HG02938 (cell line): ENCODE data around the gene ENTPD2.

ENCODE experiments used
- ATAC-seq: cut with Tn5 transposase; IDR thresholded peaks from one replicate; pipeline ENCODE4 v1.9.1; 2021; ENCODE audit warnings: mild to moderate bottlenecking, moderate library complexity; ENCODE audit not compliant: unreplicated experiment

Gene ENTPD2

DNA sequence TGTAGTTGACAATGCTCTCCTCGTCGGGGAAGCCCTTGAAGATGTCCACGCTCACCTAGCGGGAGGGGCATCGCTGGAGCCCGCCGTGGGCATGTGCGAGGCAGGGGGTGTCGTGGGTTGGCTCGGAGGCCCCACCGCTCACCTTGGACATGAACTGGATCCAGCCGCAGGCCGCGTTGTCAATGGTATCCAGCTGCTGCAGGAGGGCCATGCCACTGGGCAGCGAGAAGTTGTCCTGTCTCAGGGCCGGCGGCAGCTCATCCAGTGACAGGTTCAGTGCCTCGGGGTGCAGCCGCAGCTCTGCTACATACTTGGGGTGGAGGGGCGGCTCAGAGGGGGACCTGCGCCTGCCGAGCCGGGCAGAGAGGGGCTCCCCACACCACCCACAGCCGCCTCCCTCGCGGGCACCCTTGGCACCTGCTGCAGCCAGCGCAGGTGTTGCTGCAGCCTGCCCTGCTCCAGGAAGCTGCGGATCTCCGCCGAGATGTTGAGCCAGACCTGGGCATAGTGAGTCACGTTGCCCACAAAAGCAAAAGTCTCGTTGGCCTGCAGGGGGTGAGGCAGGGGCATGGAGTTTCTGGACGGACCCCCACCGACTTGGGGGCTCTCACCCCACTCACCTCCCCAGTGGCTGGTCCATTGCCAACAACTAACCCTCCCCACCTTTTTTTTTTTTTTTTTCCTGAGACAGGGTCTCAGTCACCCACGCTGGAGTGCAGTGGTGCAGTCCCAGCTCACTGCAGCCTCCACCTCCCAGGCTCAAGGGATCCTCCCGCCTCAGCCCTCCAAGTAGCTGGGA lies 34.9 kb downstream of the ENTPD2 start:
- ATAC-seq: no peak

GRCh38 chr9:137017791-137018497 lies 35.9 kb downstream of the ENTPD2 start:
- ATAC-seq: no peak

DNA sequence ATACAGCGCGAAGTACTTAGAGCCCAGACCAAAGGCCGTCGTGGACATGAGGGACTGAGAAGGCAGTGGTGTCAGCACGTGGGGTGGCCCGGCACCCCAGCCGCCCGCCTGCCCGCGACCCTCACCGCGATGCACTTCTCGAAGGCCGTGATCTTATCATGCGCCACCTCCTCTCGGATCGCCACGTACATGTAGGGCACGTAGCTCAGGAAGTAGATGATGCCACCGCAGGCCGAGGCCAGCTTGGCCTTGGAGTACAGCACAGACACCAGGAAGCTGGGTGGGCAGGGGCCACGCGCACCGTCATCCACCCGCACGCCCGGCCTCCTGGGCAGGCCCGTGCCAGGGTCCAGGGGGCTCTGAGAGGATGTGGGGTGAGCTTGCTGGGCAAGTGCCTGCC lies 36.8 kb downstream of the ENTPD2 start:
- no peak for ATAC-seq

DNA sequence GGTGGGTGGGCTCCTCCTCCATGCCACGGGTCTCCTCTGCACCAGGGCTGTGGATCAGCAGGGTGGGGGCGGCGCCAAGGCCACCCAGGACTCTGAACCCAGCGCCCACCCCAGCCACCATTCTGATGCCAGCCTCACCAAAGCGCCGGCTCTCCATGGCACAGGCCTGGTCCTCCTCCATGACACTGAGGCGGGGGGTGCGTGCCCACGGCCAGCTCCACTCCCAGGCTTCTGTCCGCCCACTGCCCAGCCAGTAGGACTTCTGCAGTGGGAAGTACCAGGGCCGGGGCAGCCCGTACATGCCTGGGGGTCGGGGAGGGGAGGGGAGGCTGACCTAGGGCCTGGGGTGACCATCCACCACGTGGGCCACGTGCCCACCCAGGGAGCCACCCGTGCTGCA lies 37.4 kb downstream of the ENTPD2 start:
- no peak for ATAC-seq

- ATAC-seq: no peak
Observed at GRCh38 chr9:137015976-137016375, 37.9 kb downstream of the ENTPD2 start.

DNA sequence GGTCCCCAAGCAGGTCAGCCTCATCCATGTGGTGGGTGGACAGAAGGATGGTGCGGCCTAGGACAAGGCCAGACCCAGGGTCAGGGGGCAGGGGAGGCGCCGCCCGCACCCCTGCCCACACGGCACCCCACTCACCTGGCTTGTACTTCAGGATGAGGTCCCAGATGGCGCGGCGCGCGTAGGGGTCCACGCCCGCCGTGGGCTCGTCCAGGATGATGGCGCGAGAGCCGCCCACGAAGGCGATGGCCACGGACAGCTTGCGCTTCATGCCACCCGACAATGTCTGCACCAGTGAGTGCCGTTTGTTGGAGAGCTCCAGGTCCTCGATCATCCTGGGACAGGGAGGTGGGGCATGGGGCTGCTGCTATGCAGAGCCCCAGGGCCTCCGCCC lies 38.3 kb downstream of the ENTPD2 start:
- ATAC-seq: no peak

DNA sequence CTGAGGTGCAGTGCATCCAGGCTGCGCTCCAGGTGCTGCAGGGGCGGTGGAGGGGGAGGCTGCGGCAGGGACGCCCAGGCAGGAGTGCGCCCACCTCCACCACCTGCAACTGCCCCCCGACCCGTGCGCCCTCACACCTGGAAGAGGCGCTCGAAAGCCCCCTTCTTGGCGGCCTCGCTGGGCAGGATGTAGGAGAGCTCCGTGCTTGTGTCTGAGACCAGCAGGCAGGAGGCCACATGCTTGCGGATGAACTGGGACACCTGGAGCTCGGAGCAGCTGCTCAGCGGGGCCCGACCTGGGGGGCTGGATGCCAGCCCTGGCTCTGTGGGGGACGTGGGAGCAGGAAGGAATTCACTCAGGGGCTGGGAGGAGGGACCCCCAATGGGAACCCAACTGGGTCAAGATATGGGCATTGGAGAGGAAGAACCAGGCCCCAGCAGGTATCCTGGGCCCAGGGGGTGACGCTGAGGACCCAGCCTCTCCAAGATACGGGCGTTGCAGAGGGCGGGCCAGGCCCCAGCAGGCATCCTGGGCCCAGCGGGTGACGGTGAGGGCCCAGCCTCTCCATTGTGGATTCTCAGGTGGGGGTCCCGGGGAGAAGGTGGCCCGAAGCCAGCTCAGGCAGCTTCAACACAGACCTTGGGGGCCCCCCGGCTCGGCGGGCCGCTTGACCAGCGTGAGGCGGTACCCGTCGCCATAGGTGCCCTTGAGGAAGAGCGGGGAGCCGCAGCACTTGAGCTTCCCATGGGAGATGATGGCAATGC lies 38.9 kb downstream of the ENTPD2 start:
- no peak for ATAC-seq

- no peak for ATAC-seq
Observed at GRCh38 chr9:137014166-137014565, 39.7 kb downstream of the ENTPD2 start.

DNA sequence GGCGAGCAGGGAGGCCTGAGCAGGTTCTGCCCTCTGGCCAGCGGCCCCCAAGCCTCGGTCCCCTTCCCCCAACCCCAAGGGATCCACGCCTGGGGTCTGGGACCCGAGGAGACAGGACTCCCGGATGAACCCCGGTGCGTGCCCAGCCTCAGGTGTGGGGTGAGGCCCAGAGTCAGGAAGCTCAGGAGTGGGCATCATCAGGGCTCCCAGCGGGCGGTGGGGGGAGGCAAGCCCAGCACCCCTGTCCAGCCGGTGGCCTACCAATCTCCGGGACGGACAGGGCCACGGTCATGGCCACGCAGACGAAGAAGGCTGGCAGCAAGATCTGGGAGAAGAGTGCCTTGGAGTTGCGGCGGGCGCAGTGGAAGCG lies 40.3 kb downstream of the ENTPD2 start:
- ATAC-seq: no peak

DNA sequence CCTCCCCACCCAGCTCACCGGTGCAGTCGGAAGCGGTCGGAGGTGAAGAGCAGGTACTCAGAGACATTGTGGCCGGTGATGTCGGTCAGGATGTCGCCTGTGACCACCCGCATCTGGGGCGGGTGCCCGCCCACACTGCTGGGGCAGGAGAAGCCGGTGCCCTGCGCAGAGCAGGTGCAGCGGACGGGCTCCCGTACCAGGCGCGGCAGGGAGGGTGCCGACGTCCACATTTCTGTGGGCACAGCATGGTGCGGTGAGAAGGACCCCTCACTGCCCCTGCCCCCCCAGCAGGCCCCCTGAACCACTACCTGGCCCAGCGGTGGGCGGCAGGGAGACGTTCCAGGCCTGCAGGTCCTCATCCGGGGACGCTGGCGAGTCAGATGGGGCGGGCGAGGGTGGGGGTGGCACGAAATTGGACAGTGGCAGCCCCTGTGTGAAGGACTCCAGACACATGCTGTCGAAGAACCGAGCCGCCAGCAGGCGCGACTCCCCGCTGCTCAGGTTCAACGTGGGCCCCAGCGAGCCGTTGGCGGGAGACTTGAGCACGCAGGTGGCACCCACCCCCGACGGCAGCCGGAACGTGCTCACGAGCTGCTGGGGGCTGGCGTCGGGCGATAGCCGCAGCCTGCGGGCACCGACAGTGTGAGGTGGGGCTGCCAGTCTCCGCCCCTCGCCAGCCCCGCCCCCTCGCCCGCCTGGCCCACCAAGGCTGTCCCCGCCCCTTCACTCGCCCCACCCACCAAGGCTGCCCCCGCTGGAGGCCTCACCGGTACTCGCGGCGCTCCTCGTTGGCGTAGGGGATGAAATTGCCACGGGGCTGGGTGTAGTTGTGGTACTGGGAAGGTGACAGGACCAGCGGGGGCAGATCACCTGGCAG lies 40.9 kb downstream of the ENTPD2 start:
- ATAC-seq: no peak

DNA sequence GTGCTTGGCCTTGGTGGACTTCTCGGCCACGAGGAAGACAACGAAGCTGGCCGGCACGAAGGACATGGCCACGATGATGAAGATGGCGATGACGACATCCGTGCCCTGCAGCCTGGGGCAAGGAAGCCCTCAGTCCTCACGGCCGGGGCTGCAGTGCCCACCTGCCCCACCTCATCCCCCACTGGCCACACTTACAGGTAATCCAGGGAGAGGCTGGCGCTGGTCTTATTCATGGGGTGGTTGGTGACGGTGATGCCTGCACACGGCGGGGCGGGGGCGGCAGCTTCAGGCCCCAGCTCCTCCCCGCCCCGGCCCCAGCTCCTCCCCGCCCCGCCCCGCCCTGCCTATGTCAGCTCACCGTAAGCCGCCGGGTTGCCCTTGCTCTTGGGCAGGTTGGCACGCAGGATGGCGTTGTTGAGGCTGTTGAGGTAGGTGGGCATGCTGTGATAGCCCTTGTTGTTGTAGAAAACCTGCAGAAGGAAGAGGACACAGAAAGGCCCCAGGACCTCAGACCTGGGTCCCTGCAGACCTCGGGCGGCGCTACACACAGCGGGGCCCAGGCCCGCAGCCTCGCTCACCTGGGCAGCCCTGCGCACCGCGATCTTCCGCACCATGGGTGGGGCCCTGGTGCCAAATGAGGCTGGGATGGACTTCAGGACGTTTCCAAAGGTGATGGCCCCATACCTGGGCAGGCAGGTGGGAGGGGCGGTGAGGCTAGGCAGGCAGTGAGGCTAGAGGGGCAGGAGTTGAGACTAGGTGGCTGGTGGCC lies 41.8 kb downstream of the ENTPD2 start:
- ATAC-seq: no peak

- no peak for ATAC-seq
Observed at GRCh38 chr9:137011156-137011555, 42.7 kb downstream of the ENTPD2 start.

GRCh38 chr9:137009938-137010732 lies 43.7 kb downstream of the ENTPD2 start:
- no peak for ATAC-seq

- ATAC-seq: no peak
Observed at GRCh38 chr9:137009217-137009616, 44.6 kb downstream of the ENTPD2 start.

GRCh38 chr9:137008312-137008711 lies 45.5 kb downstream of the ENTPD2 start:
- ATAC-seq: no peak

DNA sequence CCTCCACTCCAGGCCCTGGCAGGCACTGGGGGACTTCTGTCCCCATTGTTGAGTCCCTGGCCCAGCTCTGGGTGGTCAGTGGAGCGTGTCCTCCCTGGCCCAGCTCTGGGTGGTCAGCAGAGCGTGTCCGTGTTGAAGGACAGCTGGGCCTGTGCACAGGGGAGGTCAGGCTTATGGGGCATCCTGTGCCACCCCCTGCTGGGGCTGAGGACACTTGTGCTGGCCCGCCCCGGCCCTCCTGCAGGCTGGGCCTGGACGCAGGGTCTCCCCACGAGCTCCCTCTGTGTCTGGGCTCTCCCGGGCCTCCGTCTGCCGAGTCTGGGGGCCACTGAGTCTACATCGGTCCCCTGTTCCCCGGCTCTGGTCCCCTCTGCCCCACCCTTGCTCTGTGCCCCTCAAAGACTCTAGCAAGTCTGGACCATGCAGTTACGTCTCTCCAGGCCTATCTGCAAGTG lies 46.0 kb downstream of the ENTPD2 start:
- no peak for ATAC-seq

GRCh38 chr9:137007108-137007815 lies 46.6 kb downstream of the ENTPD2 start:
- ATAC-seq: no peak
